PC-9 (cell line): ENCODE results near the gene LYPD6B. TPM values are rescaled to one million over a fixed set of nuclear protein-coding genes. Genes with fewer than 3 reads are reported as not detected.

Experiments used
- BruUV-seq: library from RNA; stranded (reverse); fragments of 400-500 nt; replicated peaks from 2 replicates; lab custom pipeline; 2021; lab: Mats Ljungman, UMichigan
- CTCF ChIA-PET: fragments of 300-600 bp; sonication (Branson Sonifier 250); formaldehyde crosslinking; loops from one replicate; lab custom pipeline; 2022; ENCODE audit warnings: antibody characterized with exemption; lab: Charles Lee
- POLR2A ChIA-PET: fragments of 300-600 bp; sonication (Branson Sonifier 250); formaldehyde crosslinking; loops from one replicate; lab custom pipeline; 2022; ENCODE audit warnings: antibody characterized with exemption; ENCODE audit not compliant: unreplicated experiment; lab: Charles Lee
- DNase-seq, 2 experiments: peaks; one replicate each; pipeline versions ENCODE4 v3.0.0 to v3.0.0-alpha.2; 2015 to 2022; ENCODE audit warnings: mixed read lengths in 1 of 2
- H2AFZ ChIP-seq: fragments of 200-600 bp; sonication (generic); 2 replicates; pipeline ENCODE4 v1.8.1; 2017; ENCODE audit warnings: antibody characterized with exemption
- H3F3A ChIP-seq: fragments of 200-600 bp; sonication (generic); 2 replicates; pipeline ENCODE4 v1.8.1; 2017; ENCODE audit warnings: antibody characterized with exemption, mild to moderate bottlenecking, low read depth; ENCODE audit not compliant: insufficient read depth
- H3K27ac ChIP-seq: fragments of 200-600 bp; sonication (generic); 2 replicates; pipeline ENCODE4 v1.6.1; 2016; ENCODE audit warnings: mixed run types
- H3K27me3 ChIP-seq: fragments of 200-600 bp; sonication (generic); 2 replicates; pipeline ENCODE4 v1.6.1; 2016; ENCODE audit warnings: low read depth, mixed run types; ENCODE audit not compliant: insufficient read depth
- H3K36me3 ChIP-seq: fragments of 200-600 bp; sonication (generic); 2 replicates; pipeline ENCODE4 v1.6.1; 2016; ENCODE audit warnings: low read depth, mixed run types
- H3K4me1 ChIP-seq: fragments of 200-600 bp; sonication (generic); replicated peaks from 2 replicates; pipeline ENCODE4 v1.6.1; 2016; ENCODE audit warnings: mixed run types; ENCODE audit not compliant: insufficient read depth
- H3K4me2 ChIP-seq: fragments of 200-600 bp; sonication (generic); 2 replicates; pipeline ENCODE4 v1.6.1; 2017; ENCODE audit warnings: mixed run types
- H3K4me3 ChIP-seq: fragments of 200-600 bp; sonication (generic); 2 replicates; pipeline ENCODE4 v1.6.1; 2016; ENCODE audit warnings: mixed run types
- H3K79me2 ChIP-seq: fragments of 200-600 bp; sonication (generic); 2 replicates; pipeline ENCODE4 v1.6.1; 2017; ENCODE audit warnings: low read depth, mixed run types
- H3K9me2 ChIP-seq: fragments of 200-600 bp; sonication (generic); 2 replicates; pipeline ENCODE4 v1.8.1; 2017; ENCODE audit warnings: mild to moderate bottlenecking; ENCODE audit not compliant: insufficient read depth
- H3K9me3 ChIP-seq: fragments of 200-600 bp; sonication (generic); 2 replicates; pipeline ENCODE4 v1.8.1; 2016; ENCODE audit warnings: low read depth; ENCODE audit not compliant: insufficient read depth
- H4K20me1 ChIP-seq: fragments of 200-600 bp; sonication (generic); 2 replicates; pipeline ENCODE4 v1.8.1; 2017; ENCODE audit not compliant: insufficient read depth
- EZH2 ChIP-seq: fragments of 200-600 bp; sonication (generic); IDR thresholded peaks from 2 replicates; pipeline ENCODE4 v1.8.0; 2017; ENCODE audit warnings: antibody characterized with exemption, low read depth
- intact Hi-C: fragments of 100-400 bp; cut with micrococcal nuclease; formaldehyde crosslinking; loops from one replicate; pipeline ENCODE4 v1.10.0; 2022; ENCODE audit not compliant: unreplicated experiment
- total RNA-seq: library from RNA; stranded (reverse); gene quantifications from 2 replicates; pipeline ENCODE4 v1.2.3, GENCODE V29; 2021
- TF ChIP-seq, protein P1 (sequence below): fragments of 200-600 bp; sonication (generic); conservative IDR thresholded peaks from 2 replicates; pipeline ENCODE4 v1.6.1; 2017; ENCODE audit warnings: mixed run types, antibody characterized with exemption, mild to moderate bottlenecking, moderate library complexity

The LYPD6B gene
- total RNA-seq, 1 experiment from 2014 or later = 10.0 TPM

DNA sequence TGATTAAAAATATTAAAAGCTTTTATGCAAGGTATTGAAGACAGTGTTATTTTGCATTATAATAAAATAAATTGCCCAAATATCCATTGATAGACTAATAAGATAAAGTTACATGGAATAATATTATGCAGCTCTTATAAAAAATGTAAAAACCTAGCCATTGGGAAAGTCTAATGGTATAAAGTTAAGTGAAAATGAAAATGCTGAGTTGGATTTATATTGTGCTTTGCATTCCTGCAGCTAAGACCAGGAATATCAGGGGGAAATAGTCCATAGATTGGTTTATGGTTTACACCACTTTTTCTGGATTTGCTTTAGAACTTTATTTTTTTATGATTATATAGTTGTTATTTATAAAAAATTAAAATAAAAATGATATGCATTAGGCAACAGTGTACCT lies 46.1 kb upstream of the LYPD6B start:
- Histone ChIP-seq H3F3A (no peaks in the 10 kb centered on the region), H3K27ac (no peak overlapping the region), H3K9me2 (no peaks in the 10 kb centered on the region), H3K36me3 (no peaks in the 10 kb centered on the region), H3K4me2 (no peak overlapping the region), H3K79me2 (no peaks in the 10 kb centered on the region), H3K4me1 (no peaks in the 10 kb centered on the region), H2AFZ (no peak overlapping the region), H3K9me3 (no peaks in the 10 kb centered on the region), H4K20me1 (no peaks in the 10 kb centered on the region), H3K4me3 (no peak overlapping the region), H3K27me3 (no peaks in the 10 kb centered on the region)
- no peak for DNase-seq
- CTCF ChIA-PET = no interaction called here
- TF ChIP-seq, protein P1, sequence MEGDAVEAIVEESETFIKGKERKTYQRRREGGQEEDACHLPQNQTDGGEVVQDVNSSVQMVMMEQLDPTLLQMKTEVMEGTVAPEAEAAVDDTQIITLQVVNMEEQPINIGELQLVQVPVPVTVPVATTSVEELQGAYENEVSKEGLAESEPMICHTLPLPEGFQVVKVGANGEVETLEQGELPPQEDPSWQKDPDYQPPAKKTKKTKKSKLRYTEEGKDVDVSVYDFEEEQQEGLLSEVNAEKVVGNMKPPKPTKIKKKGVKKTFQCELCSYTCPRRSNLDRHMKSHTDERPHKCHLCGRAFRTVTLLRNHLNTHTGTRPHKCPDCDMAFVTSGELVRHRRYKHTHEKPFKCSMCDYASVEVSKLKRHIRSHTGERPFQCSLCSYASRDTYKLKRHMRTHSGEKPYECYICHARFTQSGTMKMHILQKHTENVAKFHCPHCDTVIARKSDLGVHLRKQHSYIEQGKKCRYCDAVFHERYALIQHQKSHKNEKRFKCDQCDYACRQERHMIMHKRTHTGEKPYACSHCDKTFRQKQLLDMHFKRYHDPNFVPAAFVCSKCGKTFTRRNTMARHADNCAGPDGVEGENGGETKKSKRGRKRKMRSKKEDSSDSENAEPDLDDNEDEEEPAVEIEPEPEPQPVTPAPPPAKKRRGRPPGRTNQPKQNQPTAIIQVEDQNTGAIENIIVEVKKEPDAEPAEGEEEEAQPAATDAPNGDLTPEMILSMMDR = no peak
- POLR2A ChIA-PET = no interaction called here
- intact Hi-C loops = loop anchor here (5.0 kb wide), 1 partner anchor 425 kb away; no protein-coding TSS in a partner anchor
- no TSS peak for BruUV-seq

GRCh38 chr2:148993351-148993750 lies 45.1 kb upstream of the LYPD6B start:
- ChIA-PET POLR2A (interaction anchor here (0.6 kb wide), 1 partner anchor 1736 kb away, joined by 4 read pairs; no protein-coding TSS in a partner anchor), CTCF (no interaction called here)
- H3F3A ChIP-seq = no peaks in the 10 kb centered on the region
- H3K27me3 ChIP-seq = no peaks in the 10 kb centered on the region
- H3K36me3 ChIP-seq = no peaks in the 10 kb centered on the region
- H2AFZ ChIP-seq = no peak overlapping the region
- TF ChIP-seq, protein P1 = no peak
- TF ChIP-seq EZH2 = no peak
- H4K20me1 ChIP-seq = no peaks in the 10 kb centered on the region
- H3K9me2 ChIP-seq = no peaks in the 10 kb centered on the region
- H3K4me2 ChIP-seq = no peak overlapping the region
- H3K79me2 ChIP-seq = no peaks in the 10 kb centered on the region
- H3K27ac ChIP-seq = no peak overlapping the region
- no peak for DNase-seq
- H3K4me3 ChIP-seq = no peak overlapping the region
- H3K9me3 ChIP-seq = no peaks in the 10 kb centered on the region
- BruUV-seq = no TSS peak
- H3K4me1 ChIP-seq = no peaks in the 10 kb centered on the region
- intact Hi-C loops = loop anchor here (5.0 kb wide), 1 partner anchor 426 kb away; no protein-coding TSS in a partner anchor

DNA sequence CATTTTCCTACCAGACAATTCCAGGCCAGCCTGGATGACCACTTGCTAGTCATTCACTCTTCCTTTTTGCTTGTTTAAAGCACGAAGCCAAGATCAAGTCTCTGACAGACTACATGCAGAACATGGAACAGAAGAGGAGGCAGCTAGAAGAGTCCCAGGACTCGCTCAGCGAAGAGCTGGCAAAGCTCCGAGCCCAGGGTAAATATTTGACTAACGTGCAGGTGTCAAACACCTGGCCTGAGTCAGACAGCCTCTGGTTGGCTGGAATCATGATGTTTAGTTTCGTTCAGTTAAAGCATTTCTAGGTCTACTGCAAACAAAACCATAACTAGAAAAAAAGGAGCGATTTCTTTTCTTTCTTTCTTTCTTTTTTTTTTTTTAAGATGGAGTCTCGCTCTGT lies 44.2 kb upstream of the LYPD6B start:
- Histone ChIP-seq H3K36me3 (no peaks in the 10 kb centered on the region), H3K9me2 (no peaks in the 10 kb centered on the region), H3K4me2 (no peak overlapping the region), H3K27me3 (no peaks in the 10 kb centered on the region), H4K20me1 (no peaks in the 10 kb centered on the region), H3K79me2 (no peaks in the 10 kb centered on the region), H3K9me3 (no peaks in the 10 kb centered on the region), H3K27ac (no peak overlapping the region), H3K4me1 (no peaks in the 10 kb centered on the region), H2AFZ (no peak overlapping the region), H3K4me3 (no peak overlapping the region), H3F3A (no peaks in the 10 kb centered on the region)
- BruUV-seq = no TSS peak
- intact Hi-C loops = loop anchor here (5.0 kb wide), 1 partner anchor 427 kb away; no protein-coding TSS in a partner anchor
- DNase-seq = no peak
- ChIA-PET CTCF (no interaction called here), POLR2A (no interaction called here)
- no peak for TF ChIP-seq EZH2
- TF ChIP-seq, protein P1 = no peak
